Measurements from ENCODE around the gene GALNT2. TPM values are rescaled to one million over a fixed set of nuclear protein-coding genes. Genes with fewer than 3 reads are reported as not detected.
A peak's percentile ranks its signal among the peaks of the same experiment; 100 is the strongest.

The GALNT2 gene
- total RNA-seq, 1 experiment from 2014 or later = 47.0 TPM

GRCh38 chr1:230174041-230174440 lies 107.0 kb downstream of the GALNT2 start:
- DNase-seq (ENCODE audit: extremely low read depth, low read depth) = no peak

GRCh38 chr1:230174471-230175162 lies 107.6 kb downstream of the GALNT2 start:
- no peak for DNase-seq (ENCODE audit: extremely low read depth, low read depth)

GRCh38 chr1:230175163-230175747 lies 108.2 kb downstream of the GALNT2 start:
- no peak for DNase-seq (ENCODE audit: extremely low read depth, low read depth)

- no peak for DNase-seq (ENCODE audit: extremely low read depth, low read depth)
These were observed 108.8 kb downstream of the GALNT2 start for GRCh38 chr1:230175839-230176238.

- no peak for DNase-seq (ENCODE audit: extremely low read depth, low read depth)
These were observed 109.3 kb downstream of the GALNT2 start for GRCh38 chr1:230176326-230176725.

GRCh38 chr1:230176871-230177411 lies 109.9 kb downstream of the GALNT2 start:
- DNase-seq (ENCODE audit: extremely low read depth, low read depth) = no peak

GRCh38 chr1:230179249-230179648 lies 112.2 kb downstream of the GALNT2 start:
- no peak for DNase-seq (ENCODE audit: extremely low read depth, low read depth)

- DNase-seq (ENCODE audit: extremely low read depth, low read depth) = no peak
These were observed 118.3 kb downstream of the GALNT2 start for GRCh38 chr1:230185076-230186001.

- DNase-seq (ENCODE audit: extremely low read depth, low read depth) = peak; percentile 31
These were observed 119.2 kb downstream of the GALNT2 start for GRCh38 chr1:230186003-230186863.

GRCh38 chr1:230186874-230187273 lies 119.8 kb downstream of the GALNT2 start:
- no peak for DNase-seq (ENCODE audit: extremely low read depth, low read depth)

- DNase-seq (ENCODE audit: extremely low read depth, low read depth) = no peak
These were observed 120.3 kb downstream of the GALNT2 start for GRCh38 chr1:230187290-230187689.

- no peak for DNase-seq (ENCODE audit: extremely low read depth, low read depth)
These were observed 121.8 kb downstream of the GALNT2 start for GRCh38 chr1:230188826-230189225.

- DNase-seq (ENCODE audit: extremely low read depth, low read depth) = no peak
These were observed 122.3 kb downstream of the GALNT2 start for GRCh38 chr1:230189341-230189740.

- no peak for DNase-seq (ENCODE audit: extremely low read depth, low read depth)
These were observed 122.8 kb downstream of the GALNT2 start for GRCh38 chr1:230189824-230190223.

- no peak for DNase-seq (ENCODE audit: extremely low read depth, low read depth)
These were observed 124.2 kb downstream of the GALNT2 start for GRCh38 chr1:230191079-230191804.

GRCh38 chr1:230191855-230192254 lies 124.8 kb downstream of the GALNT2 start:
- DNase-seq (ENCODE audit: extremely low read depth, low read depth) = no peak

- no peak for DNase-seq (ENCODE audit: extremely low read depth, low read depth)
These were observed 127.5 kb downstream of the GALNT2 start for GRCh38 chr1:230194525-230194924.

- DNase-seq (ENCODE audit: extremely low read depth, low read depth) = no peak
These were observed 128.2 kb downstream of the GALNT2 start for GRCh38 chr1:230195199-230195598.

GRCh38 chr1:230196077-230196476 lies 129.0 kb downstream of the GALNT2 start:
- DNase-seq (ENCODE audit: extremely low read depth, low read depth) = no peak
